K562 (cell line): ENCODE measurements around the gene GATB. TPM values are rescaled to one million over a fixed set of nuclear protein-coding genes. Genes with fewer than 3 reads are reported as not detected.

Source experiments
- ATAC-seq: fragments of 200-7000 bp; cut with Tn5 transposase; 3 replicates; pipeline ENCODE4 v1.9.1; 2020; ENCODE audit warnings: moderate library complexity
- BruUV-seq: library from RNA; stranded (reverse); fragments of 400-500 nt; replicated peaks from 2 replicates; lab custom pipeline; 2021; lab: Mats Ljungman, UMichigan
- CTCF ChIA-PET: fragments of 300-600 bp; formaldehyde crosslinking; extraction: SDS; loops from one replicate; lab custom pipeline; 2021; ENCODE audit warnings: low intra/inter-chr PET ratio; lab: Yijun Ruan, JAX
- POLR2A ChIA-PET: fragments of 300-600, 350-650 bp; sonication (Branson Sonifier 250); formaldehyde crosslinking; extraction: SDS; loops from one replicate; lab custom pipeline; 2021; ENCODE audit warnings: antibody characterized with exemption, inconsistent platforms; lab: Yijun Ruan, JAX
- DNase-seq, 4 experiments: peaks; one replicate each; pipeline versions ENCODE4 v3.0.0 to v3.0.0-alpha.2; 2011 to 2018; ENCODE audit warnings: low spot score in 3 of 4, mixed read lengths in 3 of 4; ENCODE audit errors: extremely low read depth in 1 of 4
- FAIRE-seq: peaks from 2 replicates; lab custom pipeline; 2011; peaks lifted over from hg19 to GRCh38; lab: Jason Lieb, UNC
- H2AFZ ChIP-seq: 2 replicates; pipeline ENCODE4 v1.6.0; 2011; ENCODE audit warnings: low read depth, low read length, control low read depth, inconsistent platforms
- H3K27ac ChIP-seq: fragments of 200-600 bp; 3 replicates; pipeline ENCODE4 v1.8.0; 2011; ENCODE audit warnings: low read depth, mild to moderate bottlenecking, control low read depth, inconsistent platforms, low read length, moderate library complexity, mixed read lengths; ENCODE audit errors: extremely low read depth
- H3K27me3 ChIP-seq, 2 experiments: fragments of 300-600 bp in 1 of 2; 2 replicates in 1 of 2; 3 replicates in 1 of 2; pipeline versions ENCODE4 v1.6.0 to v1.8.0; 2011; ENCODE audit warnings: inconsistent platforms in 2 of 2, low read length in 2 of 2, mild to moderate bottlenecking in 1 of 2, mixed read lengths in 1 of 2, moderate library complexity in 1 of 2; ENCODE audit not compliant: control insufficient read depth in 2 of 2, insufficient read depth in 2 of 2
- H3K36me3 ChIP-seq: fragments of 300-600 bp; 3 replicates; pipeline ENCODE4 v1.8.0; 2011; ENCODE audit warnings: mild to moderate bottlenecking, low read length, inconsistent platforms; ENCODE audit not compliant: control insufficient read depth, insufficient read depth
- H3K4me1 ChIP-seq, 2 experiments: fragments of 200-600 bp in 1 of 2; replicated peaks in 1 of 2; 2 replicates in 1 of 2; 3 replicates in 1 of 2; pipeline versions ENCODE4 v1.5.1 to v1.8.0; 2011; ENCODE audit warnings: inconsistent platforms in 2 of 2, low read length in 2 of 2, mild to moderate bottlenecking in 1 of 2, mixed read lengths in 1 of 2, moderate library complexity in 1 of 2; ENCODE audit not compliant: control insufficient read depth in 2 of 2, insufficient read depth in 2 of 2
- H3K4me2 ChIP-seq: 2 replicates; pipeline ENCODE4 v1.6.1; 2011; ENCODE audit warnings: low read length, control low read depth, inconsistent platforms, mixed read lengths; ENCODE audit not compliant: insufficient read depth
- H3K4me3 ChIP-seq: fragments of 200-600 bp; sonication (generic), shearing (Covaris generic); 2 replicates; pipeline ENCODE4 v1.5.1; 2016; ENCODE audit warnings: control low read depth, inconsistent platforms
- H3K79me2 ChIP-seq: fragments of 200-600 bp; 3 replicates; pipeline ENCODE4 v1.8.0; 2011; ENCODE audit warnings: low read length, inconsistent platforms; ENCODE audit not compliant: control insufficient read depth, insufficient read depth
- H3K9ac ChIP-seq, 2 experiments: 2 replicates each; pipeline versions ENCODE4 v1.6.0 to v1.6.1; 2011; ENCODE audit warnings: low read depth in 2 of 2, low read length in 2 of 2, control low read depth in 1 of 2, inconsistent platforms in 1 of 2, mild to moderate bottlenecking in 1 of 2, mixed read lengths in 1 of 2; ENCODE audit not compliant: insufficient read depth in 1 of 2
- H3K9me1 ChIP-seq: one replicate; pipeline ENCODE4 v1.6.0; 2011; ENCODE audit warnings: inconsistent platforms, mild to moderate bottlenecking, low read length, moderate library complexity; ENCODE audit not compliant: control insufficient read depth, insufficient read depth
- H3K9me3 ChIP-seq: replicated peaks from 2 replicates; pipeline ENCODE4 v1.5.1; 2011; ENCODE audit warnings: low read depth, low read length, inconsistent platforms; ENCODE audit not compliant: control insufficient read depth, insufficient read depth
- H4K20me1 ChIP-seq: replicated peaks from 2 replicates; pipeline ENCODE4 v1.6.1; 2011; ENCODE audit warnings: low read length, inconsistent platforms, mixed read lengths; ENCODE audit not compliant: control insufficient read depth, insufficient read depth
- ARNT ChIP-seq, 2 experiments: fragments of 450-650 bp; IDR thresholded peaks; 2 replicates each; pipeline ENCODE4 v1.6.1; 2016; ENCODE audit warnings: mild to moderate bottlenecking in 1 of 2
- ATF3 ChIP-seq, 2 experiments: fragments of 450-650 bp in 1 of 2; sonication (generic) in 1 of 2; formaldehyde crosslinking in 1 of 2; IDR thresholded peaks in 1 of 2; conservative IDR thresholded peaks in 1 of 2; 2 replicates each; pipeline versions ENCODE4 v1.6.1 to v1.8.1; 2016 to 2023; ENCODE audit warnings: mild to moderate bottlenecking in 2 of 2, moderate library complexity in 2 of 2, inconsistent platforms in 1 of 2, missing genetic modification reagents in 1 of 2
- CBX5 ChIP-seq: IDR thresholded peaks from 2 replicates; pipeline ENCODE4 v1.6.1; 2014; ENCODE audit warnings: low read depth, borderline replicate concordance
- EZH2 ChIP-seq: IDR thresholded peaks from 2 replicates; pipeline ENCODE4 v1.6.1; 2012; ENCODE audit warnings: low read depth, mild to moderate bottlenecking, inconsistent platforms, low read length, borderline replicate concordance
- FOXK2 ChIP-seq, 2 experiments: fragments of 450-650 bp; IDR thresholded peaks in 1 of 2; conservative IDR thresholded peaks in 1 of 2; 2 replicates each; pipeline ENCODE4 v1.6.1; 2016; ENCODE audit warnings: low read depth in 2 of 2, mild to moderate bottlenecking in 1 of 2
- KAT7 ChIP-seq: sonication (generic); formaldehyde crosslinking; IDR thresholded peaks from 2 replicates; pipeline ENCODE4 v1.8.0; 2022; ENCODE audit warnings: missing genetic modification reagents, mild to moderate bottlenecking, borderline replicate concordance
- OTX1 ChIP-seq: fragments of 450-650 bp; formaldehyde crosslinking; IDR thresholded peaks from 2 replicates; pipeline ENCODE4 v1.4.0; 2022; ENCODE audit warnings: mild to moderate bottlenecking
- POLR2H ChIP-seq: IDR thresholded peaks from 2 replicates; pipeline ENCODE4 v1.6.1; 2016; ENCODE audit warnings: missing genetic modification characterization, low read depth, mild to moderate bottlenecking, control low read depth, missing compliant biosample characterization, moderate library complexity
- RBM34 ChIP-seq: fragments of 200-400 bp; formaldehyde crosslinking; IDR thresholded peaks from 2 replicates; pipeline ENCODE4 v1.6.1; 2018; ENCODE audit warnings: low read length, borderline replicate concordance; ENCODE audit not compliant: insufficient read depth
- SNRNP70 ChIP-seq: fragments of 200-400 bp; formaldehyde crosslinking; optimal IDR thresholded peaks from 2 replicates; pipeline ENCODE3; 2017; ENCODE audit warnings: low read depth, low read length
- TCF7L2 ChIP-seq: fragments of 150-350 bp; IDR thresholded peaks from 2 replicates; pipeline ENCODE4 v1.6.1; 2016; ENCODE audit warnings: low read depth, mild to moderate bottlenecking, low read length, moderate library complexity
- USF1 ChIP-seq: sonication (generic); formaldehyde crosslinking; IDR thresholded peaks from 2 replicates; pipeline ENCODE4 v1.9.0; 2022; ENCODE audit warnings: mild to moderate bottlenecking, missing genetic modification reagents
- ZFPM2 ChIP-seq: fragments of 250-450 bp; sonication (Bioruptor Pico); IDR thresholded peaks from 2 replicates; pipeline ENCODE4 v1.5.1; 2022; ENCODE audit warnings: mild to moderate bottlenecking
- ZNF143 ChIP-seq: sonication (generic); formaldehyde crosslinking; IDR thresholded peaks from 2 replicates; pipeline ENCODE4 v1.9.0; 2022; ENCODE audit warnings: mild to moderate bottlenecking, missing genetic modification reagents
- ZNF384 ChIP-seq: IDR thresholded peaks from 2 replicates; pipeline ENCODE4 v1.6.1; 2012; ENCODE audit warnings: low read depth, low read length, improper control_type of control experiment
- ZNF668 ChIP-seq: fragments of 250-450 bp; sonication (Bioruptor Pico); IDR thresholded peaks from 2 replicates; pipeline ENCODE4 v1.8.0; 2022; ENCODE audit warnings: mild to moderate bottlenecking, inconsistent platforms
- WGBS: fragments of 100-300 bp; shearing (Covaris generic); methylation state at CpG from one replicate; pipeline ENCODE4 v1.1.6; 2016; ENCODE audit warnings: low coverage, mixed read lengths; ENCODE audit not compliant: insufficient coverage; ENCODE audit errors: missing lambda C conversion rate; 5-methylcytosine and 5-hydroxymethylcytosine counted together
- in situ Hi-C: fragments of 300-500 bp; cut with MboI; formaldehyde crosslinking; loops from 4 replicates; pipeline ENCODE4 v1.15.0; 2018; ENCODE audit warnings: inconsistent platforms, mixed read lengths
- intact Hi-C: fragments of 100-400 bp; cut with micrococcal nuclease; formaldehyde crosslinking; loops from 2 replicates; pipeline ENCODE4 v1.14.2; 2022
- polyA plus RNA-seq, 8 experiments: library from polyadenylated mRNA; depleted of rRNA in 4 of 8; stranded (reverse) in 5 of 8; unstranded in 3 of 8; fragments of >200 nt; fragmentation: Nextera tagmentation in 2 of 8; fragmentation: Illumina TruSeq in 1 of 8; extraction: Ambion mirVana in 2 of 8; extraction: Trizol in 1 of 8; gene quantifications; 2 replicates each; pipeline versions ENCODE4 v1.2.1 to v1.2.3, GENCODE V29; 2011 to 2014; ENCODE audit warnings: inconsistent platforms in 1 of 8, missing spikeins in 1 of 8
- total RNA-seq, 7 experiments: library from RNA; depleted of rRNA in 6 of 7; stranded (reverse); fragments of >200 nt in 6 of 7; fragmentation: Illumina TruSeq in 2 of 7; extraction: Trizol in 2 of 7; gene quantifications; 2 replicates each; pipeline versions ENCODE4 v1.2.1 to v1.2.3, GENCODE V29; 2011 to 2021; ENCODE audit warnings: low replicate concordance in 1 of 7

Gene GATB
- total and polyA plus RNA-seq, 9 of the 15 experiments (the other 6 are each of a cell fraction or from before 2014, with no cell fraction given): 15.3 to 31.8 (median 26.2) TPM

- H3K27me3 ChIP-seq: no peaks in the 10 kb centered on the region
- BruUV-seq: no TSS peak
- ATAC-seq (no peak), DNase-seq (no peak), FAIRE-seq (no peak)
- in situ Hi-C loops (no loop called here), intact Hi-C loops (no loop called here)
- no peaks in the 10 kb centered on the region for H3K79me2 ChIP-seq
- peaks cover 4% of the 10 kb centered on the region; the same call in 1 of the 3 replicates for H3K36me3 ChIP-seq
- no peak overlapping the region for H3K4me2 ChIP-seq
- no peaks in the 10 kb centered on the region; the same call in 1 of the 2 replicates for H4K20me1 ChIP-seq
- no peaks in the 10 kb centered on the region for H3K9me3 ChIP-seq
- ChIA-PET CTCF (no interaction called here), POLR2A (no interaction called here)
- no peak overlapping the region for H3K9ac ChIP-seq
- TF ChIP-seq KAT7 (CRISPR knock-in tag): no peak
- TF ChIP-seq RBM34: no peak
- no peak for TF ChIP-seq ZNF668 (CRISPR knock-in tag)
- TF ChIP-seq ZFPM2: no peak
- no peak for TF ChIP-seq EZH2
- no peak for TF ChIP-seq OTX1 (CRISPR knock-in tag)
- no peak for TF ChIP-seq ZNF384
- TF ChIP-seq USF1: no peak
- no peak for TF ChIP-seq SNRNP70
- TF ChIP-seq TCF7L2: no peak
- no peak for TF ChIP-seq ATF3 (IDR thresholded peaks at IDR 0.05)
- TF ChIP-seq ATF3 (CRISPR knock-in tag; conservative IDR thresholded peaks at IDR 0.05): no peak
- no peak for TF ChIP-seq CBX5
- TF ChIP-seq ZNF143 (CRISPR knock-in tag): no peak
- no peak for TF ChIP-seq POLR2H (tag)
- no peak for TF ChIP-seq FOXK2 (conservative IDR thresholded peaks at IDR 0.05 in 1 of 2, IDR thresholded peaks at IDR 0.05 in 1 of 2; ENCODE audit: low read depth in 2 of 2)
- TF ChIP-seq ARNT (IDR thresholded peaks at IDR 0.05): no peak
- H3K27ac ChIP-seq: no peak overlapping the region
- 62% methylated on average over 14 of the region's 14 CpGs for WGBS
- H2AFZ ChIP-seq: no peak overlapping the region
- no peaks in the 10 kb centered on the region for H3K9me1 ChIP-seq
- no peak overlapping the region for H3K4me3 ChIP-seq
- peaks cover 0 to 4% of the 10 kb centered on the region in 2 experiments; a peak in 2 of 5 replicates for H3K4me1 ChIP-seq
Observed at GRCh38 chr4:151691639-151692442, 69.0 kb downstream of the GATB start.
